ENCODE measurements around the gene LGR4.

DNA sequence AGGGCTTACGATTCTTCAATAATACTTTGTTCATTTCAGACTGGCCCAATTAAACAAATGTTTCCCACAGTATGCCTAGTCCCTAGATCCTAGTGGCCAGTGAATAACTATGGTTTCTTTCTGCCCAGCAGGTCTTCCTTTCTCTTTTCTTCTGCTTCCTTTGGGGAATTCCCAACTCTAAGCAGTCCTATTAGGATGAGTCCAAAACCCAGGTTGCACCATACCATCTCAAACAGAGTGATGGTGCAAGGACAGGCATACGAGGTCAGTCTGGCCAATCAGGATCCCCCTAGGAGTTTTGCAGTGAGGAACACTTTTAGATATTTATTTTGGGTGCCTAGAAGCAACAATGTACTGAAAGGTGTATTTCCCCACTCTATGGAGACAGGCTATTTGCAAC lies 68.2 kb downstream of the LGR4 start:
- TF ChIP-seq, protein P1, sequence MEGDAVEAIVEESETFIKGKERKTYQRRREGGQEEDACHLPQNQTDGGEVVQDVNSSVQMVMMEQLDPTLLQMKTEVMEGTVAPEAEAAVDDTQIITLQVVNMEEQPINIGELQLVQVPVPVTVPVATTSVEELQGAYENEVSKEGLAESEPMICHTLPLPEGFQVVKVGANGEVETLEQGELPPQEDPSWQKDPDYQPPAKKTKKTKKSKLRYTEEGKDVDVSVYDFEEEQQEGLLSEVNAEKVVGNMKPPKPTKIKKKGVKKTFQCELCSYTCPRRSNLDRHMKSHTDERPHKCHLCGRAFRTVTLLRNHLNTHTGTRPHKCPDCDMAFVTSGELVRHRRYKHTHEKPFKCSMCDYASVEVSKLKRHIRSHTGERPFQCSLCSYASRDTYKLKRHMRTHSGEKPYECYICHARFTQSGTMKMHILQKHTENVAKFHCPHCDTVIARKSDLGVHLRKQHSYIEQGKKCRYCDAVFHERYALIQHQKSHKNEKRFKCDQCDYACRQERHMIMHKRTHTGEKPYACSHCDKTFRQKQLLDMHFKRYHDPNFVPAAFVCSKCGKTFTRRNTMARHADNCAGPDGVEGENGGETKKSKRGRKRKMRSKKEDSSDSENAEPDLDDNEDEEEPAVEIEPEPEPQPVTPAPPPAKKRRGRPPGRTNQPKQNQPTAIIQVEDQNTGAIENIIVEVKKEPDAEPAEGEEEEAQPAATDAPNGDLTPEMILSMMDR (conservative IDR thresholded peaks at IDR 0.05; ENCODE audit: low read depth in 2 of 2): no peak
- TF ChIP-seq EZH2phosphoT487 (IDR thresholded peaks at IDR 0.05; ENCODE audit: unreplicated experiment) (no peak), EZH2 (IDR thresholded peaks at IDR 0.05; ENCODE audit: low read depth, unreplicated experiment) (no peak), CREB1 (CRISPR knock-in tag; IDR thresholded peaks at IDR 0.05; ENCODE audit: low read depth) (no peak), POLR2AphosphoS5 (IDR thresholded peaks at IDR 0.05; ENCODE audit: low read depth) (no peak), JUNB (IDR thresholded peaks at IDR 0.05; ENCODE audit: unreplicated experiment) (no peak), STAT1 (IDR thresholded peaks at IDR 0.05; ENCODE audit: unreplicated experiment) (no peak), NANOG (IDR thresholded peaks at IDR 0.05; ENCODE audit: borderline replicate concordance) (no peak)
- TF ChIP-seq, protein P2, sequence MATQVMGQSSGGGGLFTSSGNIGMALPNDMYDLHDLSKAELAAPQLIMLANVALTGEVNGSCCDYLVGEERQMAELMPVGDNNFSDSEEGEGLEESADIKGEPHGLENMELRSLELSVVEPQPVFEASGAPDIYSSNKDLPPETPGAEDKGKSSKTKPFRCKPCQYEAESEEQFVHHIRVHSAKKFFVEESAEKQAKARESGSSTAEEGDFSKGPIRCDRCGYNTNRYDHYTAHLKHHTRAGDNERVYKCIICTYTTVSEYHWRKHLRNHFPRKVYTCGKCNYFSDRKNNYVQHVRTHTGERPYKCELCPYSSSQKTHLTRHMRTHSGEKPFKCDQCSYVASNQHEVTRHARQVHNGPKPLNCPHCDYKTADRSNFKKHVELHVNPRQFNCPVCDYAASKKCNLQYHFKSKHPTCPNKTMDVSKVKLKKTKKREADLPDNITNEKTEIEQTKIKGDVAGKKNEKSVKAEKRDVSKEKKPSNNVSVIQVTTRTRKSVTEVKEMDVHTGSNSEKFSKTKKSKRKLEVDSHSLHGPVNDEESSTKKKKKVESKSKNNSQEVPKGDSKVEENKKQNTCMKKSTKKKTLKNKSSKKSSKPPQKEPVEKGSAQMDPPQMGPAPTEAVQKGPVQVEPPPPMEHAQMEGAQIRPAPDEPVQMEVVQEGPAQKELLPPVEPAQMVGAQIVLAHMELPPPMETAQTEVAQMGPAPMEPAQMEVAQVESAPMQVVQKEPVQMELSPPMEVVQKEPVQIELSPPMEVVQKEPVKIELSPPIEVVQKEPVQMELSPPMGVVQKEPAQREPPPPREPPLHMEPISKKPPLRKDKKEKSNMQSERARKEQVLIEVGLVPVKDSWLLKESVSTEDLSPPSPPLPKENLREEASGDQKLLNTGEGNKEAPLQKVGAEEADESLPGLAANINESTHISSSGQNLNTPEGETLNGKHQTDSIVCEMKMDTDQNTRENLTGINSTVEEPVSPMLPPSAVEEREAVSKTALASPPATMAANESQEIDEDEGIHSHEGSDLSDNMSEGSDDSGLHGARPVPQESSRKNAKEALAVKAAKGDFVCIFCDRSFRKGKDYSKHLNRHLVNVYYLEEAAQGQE (IDR thresholded peaks at IDR 0.05; ENCODE audit: unreplicated experiment): no peak
- TF ChIP-seq, protein P3, sequence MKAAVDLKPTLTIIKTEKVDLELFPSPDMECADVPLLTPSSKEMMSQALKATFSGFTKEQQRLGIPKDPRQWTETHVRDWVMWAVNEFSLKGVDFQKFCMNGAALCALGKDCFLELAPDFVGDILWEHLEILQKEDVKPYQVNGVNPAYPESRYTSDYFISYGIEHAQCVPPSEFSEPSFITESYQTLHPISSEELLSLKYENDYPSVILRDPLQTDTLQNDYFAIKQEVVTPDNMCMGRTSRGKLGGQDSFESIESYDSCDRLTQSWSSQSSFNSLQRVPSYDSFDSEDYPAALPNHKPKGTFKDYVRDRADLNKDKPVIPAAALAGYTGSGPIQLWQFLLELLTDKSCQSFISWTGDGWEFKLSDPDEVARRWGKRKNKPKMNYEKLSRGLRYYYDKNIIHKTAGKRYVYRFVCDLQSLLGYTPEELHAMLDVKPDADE (IDR thresholded peaks at IDR 0.05): no peak

Data from GM23338 (cell line).